NCI-H446 treated with DMSO at 0.1 percent for 48 hours (cell line): ENCODE measurements around the gene PDE5A.

Experiments
- DNase-seq: peaks from one replicate; lab custom pipeline; 2025; lab: John Stamatoyannopoulos, UW

The PDE5A gene

GRCh38 chr4:119585771-119586170 is 42.8 kb downstream of the PDE5A start:
- DNase-seq: no peak

DNA sequence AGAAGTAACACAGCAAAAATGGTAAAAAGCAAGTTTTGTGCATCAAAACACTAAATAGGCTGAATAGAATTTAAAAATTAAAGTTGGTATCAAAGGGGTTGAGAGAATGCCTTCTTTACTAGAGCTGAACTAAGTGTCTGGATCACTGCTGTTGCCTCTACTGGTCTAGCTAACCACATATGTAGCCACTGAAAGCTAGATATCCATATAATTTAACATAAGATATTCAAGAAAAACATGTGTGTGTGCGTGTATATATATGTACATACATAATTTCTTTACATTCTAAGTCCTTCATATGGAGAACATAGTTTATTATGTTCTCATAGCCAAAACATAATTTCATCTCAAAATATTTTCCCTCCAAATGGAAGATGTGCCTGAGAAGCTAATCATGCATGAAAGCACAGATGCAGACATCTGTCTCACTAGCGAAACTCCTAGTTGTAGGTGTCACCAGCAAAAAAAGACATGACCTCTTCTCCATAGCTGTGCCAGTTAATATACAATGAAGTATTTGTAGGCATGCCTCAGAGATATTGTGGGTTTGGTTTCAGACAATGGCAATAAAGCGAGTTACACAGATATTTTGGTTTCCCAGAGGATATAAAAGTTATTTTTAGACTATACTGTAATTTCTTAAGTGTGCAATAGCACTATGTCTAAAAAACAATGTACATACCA is 47.3 kb downstream of the PDE5A start:
- no peak for DNase-seq

DNA sequence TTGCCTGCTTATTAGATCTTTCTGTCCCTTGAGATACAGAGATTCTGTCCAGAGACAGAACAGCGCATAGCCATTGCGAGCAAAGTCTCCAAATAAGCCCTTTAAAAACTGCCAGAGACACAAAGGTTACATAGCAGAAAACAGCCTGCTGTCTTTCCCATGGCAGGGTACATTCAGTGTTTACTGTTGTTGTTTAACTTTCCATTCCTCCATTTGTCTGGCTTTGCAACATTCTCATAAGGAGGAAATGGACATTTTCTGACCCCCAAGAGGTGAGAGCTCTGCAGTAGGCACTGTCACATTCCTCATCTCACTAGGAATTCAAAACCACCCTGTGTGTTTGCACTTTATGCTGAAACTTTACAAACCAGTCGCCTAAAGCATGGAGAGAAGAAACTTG is 48.3 kb downstream of the PDE5A start:
- no peak for DNase-seq

- no peak for DNase-seq
Measured at GRCh38 chr4:119579823-119580222, 48.8 kb downstream of the PDE5A start.

- DNase-seq: no peak
Measured at GRCh38 chr4:119570401-119570800, 58.2 kb downstream of the PDE5A start.

GRCh38 chr4:119564106-119564505 is 64.5 kb downstream of the PDE5A start:
- no peak for DNase-seq

- peak; percentile 11 for DNase-seq
Measured at GRCh38 chr4:119559044-119559647, 69.5 kb downstream of the PDE5A start.

DNA sequence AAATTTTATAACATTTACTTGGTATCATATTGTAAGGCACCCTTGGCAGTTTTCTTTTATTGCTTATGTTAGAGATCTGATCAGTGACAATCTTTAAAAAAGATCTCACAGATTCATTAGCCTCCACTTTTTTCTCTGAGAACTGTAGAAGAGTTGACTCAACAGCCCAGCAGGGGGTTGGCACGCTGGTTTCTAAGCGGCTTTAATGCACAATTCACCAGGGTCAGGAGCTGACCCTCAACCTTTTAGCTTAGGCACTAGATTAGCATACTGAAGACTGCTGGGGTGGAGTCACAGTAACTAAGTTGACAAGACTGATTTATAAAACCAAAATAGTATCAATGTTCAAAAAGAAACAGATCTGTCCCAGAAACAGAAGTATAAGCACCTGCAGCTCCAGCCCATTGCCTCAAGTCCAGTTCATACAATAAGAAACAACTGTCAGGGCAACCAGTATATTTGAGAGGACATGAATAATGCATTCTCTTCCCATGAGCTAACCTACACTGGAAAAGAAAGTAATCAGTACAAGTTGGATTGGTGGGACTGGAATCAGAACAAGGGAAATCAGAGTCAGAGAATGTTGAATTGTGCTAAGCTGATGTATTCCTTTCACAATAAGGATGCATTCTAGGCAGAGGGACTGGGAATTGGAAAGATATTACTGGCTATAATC is 77.6 kb downstream of the PDE5A start:
- no peak for DNase-seq

DNA sequence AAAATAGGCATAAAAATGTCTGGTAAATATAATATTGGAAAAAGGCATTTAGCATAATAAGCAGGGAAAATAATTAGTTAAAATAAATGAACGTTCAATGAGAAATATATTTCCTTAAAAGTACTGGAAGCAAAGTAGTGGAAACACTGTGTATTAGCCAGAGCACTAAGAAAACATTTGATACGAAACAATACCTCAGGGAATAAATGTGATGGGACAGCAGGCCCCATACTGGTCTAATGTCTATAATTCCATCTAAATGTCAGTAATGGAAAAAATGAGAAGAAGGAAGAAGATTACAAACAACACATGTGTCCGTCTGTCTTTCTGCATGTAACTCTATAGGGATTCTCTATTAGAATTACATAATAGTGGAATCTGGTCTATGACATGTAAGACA is 79.0 kb downstream of the PDE5A start:
- no peak for DNase-seq

DNA sequence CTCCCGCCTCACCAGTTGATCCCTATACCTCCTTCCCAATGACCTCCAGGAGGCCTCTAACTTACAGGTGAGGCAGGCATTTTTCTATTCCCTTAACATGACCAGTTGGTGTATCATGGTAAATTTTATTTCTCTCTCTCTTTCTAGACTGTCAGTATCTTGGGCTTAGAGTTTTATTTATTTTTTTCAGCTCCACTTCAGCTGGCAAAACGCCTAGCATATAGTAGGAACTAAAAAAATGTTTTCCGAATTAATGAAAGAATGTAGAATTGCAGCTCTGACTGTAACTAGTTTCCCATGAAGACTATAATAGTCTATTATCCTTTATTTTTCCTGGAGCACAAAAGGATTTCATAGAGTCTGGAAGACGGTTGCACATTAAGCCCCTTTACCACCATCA is 84.8 kb downstream of the PDE5A start:
- no peak for DNase-seq

DNA sequence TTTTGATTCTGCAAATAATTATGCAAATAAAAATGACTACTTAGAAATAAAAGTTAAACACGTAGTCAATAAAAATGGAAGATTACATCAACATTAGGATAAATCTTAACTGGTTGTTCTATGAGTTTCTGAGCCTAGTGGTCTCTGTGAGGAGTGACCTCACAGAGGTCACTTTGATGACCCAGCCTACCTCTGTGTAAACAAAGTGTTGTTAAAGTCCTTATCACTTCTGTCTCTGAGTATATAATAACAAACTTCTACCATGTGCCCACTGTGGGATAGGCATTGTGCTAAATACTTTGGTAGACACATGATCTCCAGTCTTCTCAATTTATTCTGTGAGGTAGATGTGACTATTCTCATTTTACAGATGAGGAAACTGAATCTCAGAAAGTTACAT is 85.4 kb downstream of the PDE5A start:
- no peak for DNase-seq

DNA sequence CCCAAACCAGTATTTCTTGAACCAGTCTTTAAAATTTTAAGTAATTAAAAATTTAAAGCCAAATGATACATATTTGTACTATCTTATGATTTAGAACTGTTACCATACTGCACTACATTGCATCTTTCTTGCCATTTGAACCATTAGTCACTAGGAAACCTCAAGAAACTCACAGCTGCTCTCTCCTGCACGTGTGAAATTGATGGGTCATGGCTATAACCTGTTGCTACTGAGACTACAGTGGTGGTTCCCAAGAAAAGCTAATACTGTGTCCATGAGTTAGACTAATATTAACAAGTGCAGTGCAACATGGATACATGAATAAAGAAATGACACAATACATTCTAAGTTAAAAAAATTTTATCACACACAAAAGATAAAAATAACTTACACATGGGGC is 88.4 kb downstream of the PDE5A start:
- no peak for DNase-seq

DNA sequence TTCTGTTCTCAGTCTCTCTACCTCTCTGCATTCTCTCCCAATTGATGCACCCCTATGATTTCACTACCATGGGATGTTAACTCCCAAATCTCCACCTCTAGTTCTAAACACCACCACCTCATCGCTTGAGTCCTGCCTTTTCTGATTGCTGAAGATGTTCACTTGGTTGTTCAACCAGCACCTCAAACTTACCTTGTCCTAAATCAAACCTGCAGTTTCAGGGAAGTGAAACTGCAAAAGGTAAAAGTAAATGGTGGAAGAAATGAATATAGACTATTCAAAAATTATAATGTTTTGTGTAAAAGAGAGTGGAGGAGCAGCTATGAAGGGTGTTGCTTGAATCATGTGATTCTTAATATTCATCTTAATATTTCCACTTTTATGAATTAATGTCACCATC is 91.0 kb downstream of the PDE5A start:
- no peak for DNase-seq

DNA sequence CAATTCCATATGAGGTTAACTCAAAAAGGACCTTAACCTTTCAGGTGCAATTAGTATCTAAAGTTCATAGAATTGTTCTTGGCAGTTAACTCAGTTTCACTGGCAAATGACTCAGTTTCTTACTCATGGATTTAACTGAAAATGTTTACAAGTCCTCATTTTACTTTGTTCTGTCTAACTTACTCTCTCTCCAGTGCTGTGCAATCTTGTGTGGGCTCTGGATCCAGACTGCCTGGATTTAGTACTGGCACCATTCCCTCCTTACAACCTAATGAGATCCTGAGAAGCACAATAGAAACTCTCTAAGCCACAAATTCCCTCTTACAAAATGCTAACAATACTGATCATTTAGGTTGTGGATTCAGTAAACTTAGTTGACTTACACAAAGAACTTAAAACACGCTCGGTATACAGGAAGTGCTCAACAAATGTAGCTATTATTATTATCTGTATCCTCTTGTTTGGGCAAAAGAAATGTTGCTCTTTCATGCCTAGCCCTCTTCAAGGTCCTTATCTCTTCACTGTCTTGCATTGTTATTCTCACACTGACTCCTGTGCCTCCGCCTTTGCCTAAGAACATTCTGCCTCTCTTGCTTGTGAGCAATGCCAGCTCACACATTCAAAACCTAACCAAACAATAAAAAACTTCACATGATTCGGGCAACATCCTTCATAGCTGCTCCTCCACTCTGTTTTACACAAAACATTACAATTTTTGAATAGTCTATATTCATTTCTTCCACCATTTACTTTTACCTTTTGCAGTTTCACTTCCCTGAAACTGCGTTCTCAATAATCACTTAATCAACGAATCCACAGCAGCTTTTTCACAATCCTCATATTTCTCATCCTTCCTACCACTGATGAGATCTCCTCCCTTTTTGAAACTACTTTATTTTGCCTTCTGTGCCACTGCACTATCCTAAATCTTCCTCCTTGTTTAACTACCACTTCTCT is 91.8 kb downstream of the PDE5A start:
- DNase-seq: no peak

DNA sequence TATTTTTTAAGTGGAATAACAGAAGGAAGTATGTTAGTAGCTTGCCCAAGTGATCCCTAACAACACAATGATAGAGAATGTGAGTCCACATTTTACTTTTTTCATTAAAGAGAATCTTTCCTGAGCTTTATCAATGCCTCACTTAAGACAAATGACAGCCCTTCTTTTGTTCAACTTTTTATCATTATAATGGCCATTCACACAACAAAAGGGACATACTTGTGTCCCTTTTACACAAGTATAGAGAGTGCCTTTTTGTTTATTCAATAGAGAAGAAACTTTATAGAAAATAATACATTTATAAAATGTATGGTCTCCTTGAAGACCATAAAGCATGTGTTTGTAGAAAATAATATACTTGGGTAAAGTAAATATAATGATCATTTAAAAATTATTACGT is 96.3 kb downstream of the PDE5A start:
- no peak for DNase-seq

- no peak for DNase-seq
Measured at GRCh38 chr4:119529788-119530187, 98.8 kb downstream of the PDE5A start.

GRCh38 chr4:119526786-119527550 is 101.6 kb downstream of the PDE5A start:
- DNase-seq: no peak

- no peak for DNase-seq
Measured at GRCh38 chr4:119525771-119526712, 102.6 kb downstream of the PDE5A start.

DNA sequence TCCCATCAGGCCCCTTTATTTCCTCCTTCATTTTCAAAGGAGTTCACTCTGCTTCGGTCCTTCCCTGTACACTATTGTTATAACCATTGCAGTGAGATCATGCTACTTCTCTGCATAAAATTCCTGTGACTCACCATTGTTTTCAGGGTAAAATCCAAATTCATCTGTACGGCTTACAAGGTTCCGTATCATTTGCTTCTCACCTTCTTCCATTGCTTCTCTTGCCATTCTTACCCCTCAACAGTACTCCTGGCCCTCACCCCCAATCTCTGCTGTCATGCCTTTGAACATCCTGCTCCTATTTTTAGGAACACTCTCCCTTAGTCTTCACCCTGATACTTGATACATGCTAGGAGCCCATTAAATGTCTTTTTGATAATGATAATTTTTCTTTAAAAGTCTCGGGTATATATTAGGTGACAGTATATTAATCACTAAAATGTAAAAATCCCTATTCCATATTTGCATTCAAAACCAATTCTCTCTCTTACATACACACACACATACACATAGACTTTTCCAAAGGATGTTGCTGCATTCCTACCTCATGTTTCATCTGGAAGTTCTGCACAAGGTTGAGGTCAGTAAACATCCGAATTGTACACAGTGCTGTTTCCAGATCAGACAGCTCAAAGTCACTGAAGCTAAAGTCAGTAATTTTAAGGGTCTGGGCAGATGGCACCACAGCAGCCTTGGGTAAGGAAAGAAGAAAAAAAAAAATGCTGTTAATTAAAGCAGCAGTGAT is 103.4 kb downstream of the PDE5A start:
- DNase-seq: no peak

DNA sequence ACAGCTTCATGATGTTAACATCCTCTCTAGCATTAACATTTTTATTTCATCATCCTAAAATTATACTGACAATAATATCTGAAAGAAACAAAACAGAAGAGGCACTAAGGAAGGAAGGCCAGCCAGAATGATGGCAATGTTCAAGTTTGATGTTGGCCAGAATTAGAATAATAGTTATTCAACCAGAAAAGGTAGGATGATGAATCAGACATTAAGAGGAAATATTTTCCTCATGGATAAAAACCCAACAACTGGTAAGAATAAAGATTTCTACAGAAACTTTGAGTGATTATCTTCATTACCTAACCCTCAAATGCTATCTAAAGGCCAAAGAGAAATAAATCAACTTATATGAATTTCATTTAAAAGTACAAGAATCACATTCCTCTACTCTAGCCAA is 105.2 kb downstream of the PDE5A start:
- no peak for DNase-seq
